OCI-LY7 (cell line): Measurements from ENCODE around the gene THAP12.

ENCODE experiments used
- CTCF ChIP-seq: fragments of 200-600 bp; sonication (generic); conservative IDR thresholded peaks from 2 replicates; pipeline ENCODE4 v1.5.1; 2014; ENCODE audit warnings: mild to moderate bottlenecking, antibody characterized with exemption, low read length, moderate library complexity, mixed read lengths
- EZH2phosphoT487 ChIP-seq: fragments of 200-600 bp; sonication (generic); IDR thresholded peaks from 2 replicates; pipeline ENCODE4 v1.6.1; 2018; ENCODE audit warnings: low read depth, borderline replicate concordance, mild to moderate bottlenecking, mixed run types, antibody characterized with exemption, low read length, moderate library complexity, mixed read lengths

GRCh38 chr11:76379807-76380158, 1.1 kb downstream of the THAP12 start:
- TF ChIP-seq EZH2phosphoT487 (no peak), CTCF (no peak)
